PC-3 (cell line): ENCODE data around the gene MKRN2. TPM values are rescaled to one million over a fixed set of nuclear protein-coding genes. Genes with fewer than 3 reads are reported as not detected.

Source experiments
- ATAC-seq: fragments of 200-7000 bp; cut with Tn5 transposase; 2 replicates; pipeline ENCODE4 v1.9.1; 2020; ENCODE audit warnings: mild to moderate bottlenecking, moderate library complexity
- BruUV-seq: library from RNA; stranded (reverse); fragments of 400-500 nt; replicated peaks from 2 replicates; lab custom pipeline; 2021; lab: Mats Ljungman, UMichigan
- CTCF ChIA-PET: fragments of 300-600 bp; sonication (Branson Sonifier 250); formaldehyde crosslinking; loops from one replicate; lab custom pipeline; 2022; ENCODE audit warnings: antibody characterized with exemption; lab: Charles Lee
- POLR2A ChIA-PET: fragments of 300-600 bp; sonication (Branson Sonifier 250); formaldehyde crosslinking; loops from one replicate; lab custom pipeline; 2022; ENCODE audit warnings: antibody characterized with exemption; ENCODE audit not compliant: unreplicated experiment; lab: Charles Lee
- DNase-seq: peaks from one replicate; pipeline ENCODE4 v3.0.0-alpha.2; 2015
- H2AFZ ChIP-seq: fragments of 300-600 bp; sonication (generic); 2 replicates; pipeline ENCODE4 v1.6.0; 2016; ENCODE audit warnings: antibody characterized with exemption, low read length
- H3F3A ChIP-seq: fragments of 300-600 bp; sonication (generic); one replicate; pipeline ENCODE4 v1.6.0; 2017; ENCODE audit warnings: antibody characterized with exemption, low read length, control low read depth, mild to moderate bottlenecking; ENCODE audit not compliant: unreplicated experiment
- H3K27ac ChIP-seq: fragments of 300-600 bp; sonication (generic); 2 replicates; pipeline ENCODE4 v1.5.1; 2016; ENCODE audit warnings: mild to moderate bottlenecking, low read length
- H3K27me3 ChIP-seq: fragments of 300-600 bp; sonication (generic); 2 replicates; pipeline ENCODE4 v1.6.1; 2016; ENCODE audit warnings: low read length, mixed read lengths
- H3K36me3 ChIP-seq: fragments of 300-600 bp; sonication (generic); 2 replicates; pipeline ENCODE4 v1.6.1; 2016; ENCODE audit warnings: low read depth, mixed run types, low read length, mixed read lengths
- H3K4me1 ChIP-seq: fragments of 300-600 bp; sonication (generic); 2 replicates; pipeline ENCODE4 v1.5.1; 2016; ENCODE audit warnings: low read length; ENCODE audit not compliant: insufficient read depth
- H3K4me2 ChIP-seq: fragments of 300-600 bp; sonication (generic); 2 replicates; pipeline ENCODE4 v1.6.0; 2016; ENCODE audit warnings: low read length
- H3K4me3 ChIP-seq: fragments of 300-600 bp; sonication (generic); 2 replicates; pipeline ENCODE4 v1.5.1; 2016; ENCODE audit warnings: mild to moderate bottlenecking, low read length, mixed read lengths
- H3K79me2 ChIP-seq: fragments of 300-600 bp; sonication (generic); 2 replicates; pipeline ENCODE4 v1.6.1; 2017; ENCODE audit warnings: low read length, mixed read lengths
- H3K9ac ChIP-seq: fragments of 300-600 bp; sonication (generic); 2 replicates; pipeline ENCODE4 v1.6.0; 2016; ENCODE audit warnings: mild to moderate bottlenecking, low read length
- H3K9me2 ChIP-seq: fragments of 300-600 bp; sonication (generic); replicated peaks from 2 replicates; pipeline ENCODE4 v1.6.1; 2016; ENCODE audit warnings: mixed run types, low read length, mixed read lengths
- H3K9me3 ChIP-seq: fragments of 300-600 bp; sonication (generic); 2 replicates; pipeline ENCODE4 v1.6.1; 2016; ENCODE audit warnings: low read length, mixed read lengths
- H4K20me1 ChIP-seq: fragments of 300-600 bp; sonication (generic); 2 replicates; pipeline ENCODE4 v1.6.1; 2016; ENCODE audit warnings: low read length, mixed read lengths
- EZH2 ChIP-seq: fragments of 300-600 bp; sonication (generic); IDR thresholded peaks from one replicate; pipeline ENCODE4 v1.6.1; 2017; ENCODE audit warnings: antibody characterized with exemption, mild to moderate bottlenecking, low read length; ENCODE audit not compliant: unreplicated experiment
- EZH2phosphoT487 ChIP-seq: fragments of 300-600 bp; sonication (generic); IDR thresholded peaks from 2 replicates; pipeline ENCODE4 v1.6.1; 2018; ENCODE audit warnings: mild to moderate bottlenecking, antibody characterized with exemption, low read length, borderline replicate concordance
- intact Hi-C: fragments of 100-400 bp; cut with micrococcal nuclease; formaldehyde crosslinking; loops from 2 replicates; pipeline ENCODE4 v1.9.0; 2023
- total RNA-seq: library from RNA; depleted of rRNA; stranded (reverse); fragments of >200 nt; gene quantifications from 2 replicates; pipeline ENCODE4 v1.2.3, GENCODE V29; 2014
- TF ChIP-seq, protein P1 (sequence below): fragments of 300-600 bp; sonication (generic); conservative IDR thresholded peaks from 2 replicates; pipeline ENCODE4 v1.5.1; 2017; ENCODE audit warnings: antibody characterized with exemption, low read depth, mild to moderate bottlenecking, low read length

The MKRN2 gene
- total RNA-seq, 1 experiment from 2014 or later = 45.8 TPM

GRCh38 chr3:12513694-12514446 lies 43.0 kb upstream of the MKRN2 start:
- no peak overlapping the region for H3K4me3 ChIP-seq
- H3K9me3 ChIP-seq = no peaks in the 10 kb centered on the region
- ChIA-PET POLR2A (no interaction called here), CTCF (no interaction called here)
- DNase-seq = no peak
- peaks cover 3% of the 10 kb centered on the region for H3F3A ChIP-seq
- no peaks in the 10 kb centered on the region for H4K20me1 ChIP-seq
- ATAC-seq = no peak
- no peaks in the 10 kb centered on the region for H3K9me2 ChIP-seq
- no peak overlapping the region for H3K27ac ChIP-seq
- H2AFZ ChIP-seq = no peak overlapping the region
- TF ChIP-seq EZH2phosphoT487 = no peak
- TF ChIP-seq EZH2 = no peak
- TF ChIP-seq, protein P1, sequence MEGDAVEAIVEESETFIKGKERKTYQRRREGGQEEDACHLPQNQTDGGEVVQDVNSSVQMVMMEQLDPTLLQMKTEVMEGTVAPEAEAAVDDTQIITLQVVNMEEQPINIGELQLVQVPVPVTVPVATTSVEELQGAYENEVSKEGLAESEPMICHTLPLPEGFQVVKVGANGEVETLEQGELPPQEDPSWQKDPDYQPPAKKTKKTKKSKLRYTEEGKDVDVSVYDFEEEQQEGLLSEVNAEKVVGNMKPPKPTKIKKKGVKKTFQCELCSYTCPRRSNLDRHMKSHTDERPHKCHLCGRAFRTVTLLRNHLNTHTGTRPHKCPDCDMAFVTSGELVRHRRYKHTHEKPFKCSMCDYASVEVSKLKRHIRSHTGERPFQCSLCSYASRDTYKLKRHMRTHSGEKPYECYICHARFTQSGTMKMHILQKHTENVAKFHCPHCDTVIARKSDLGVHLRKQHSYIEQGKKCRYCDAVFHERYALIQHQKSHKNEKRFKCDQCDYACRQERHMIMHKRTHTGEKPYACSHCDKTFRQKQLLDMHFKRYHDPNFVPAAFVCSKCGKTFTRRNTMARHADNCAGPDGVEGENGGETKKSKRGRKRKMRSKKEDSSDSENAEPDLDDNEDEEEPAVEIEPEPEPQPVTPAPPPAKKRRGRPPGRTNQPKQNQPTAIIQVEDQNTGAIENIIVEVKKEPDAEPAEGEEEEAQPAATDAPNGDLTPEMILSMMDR = no peak
- H3K79me2 ChIP-seq = 0 out of 2 replicates have a peak, but pooled peaks cover 3% of the 10 kb centered on the region
- H3K4me2 ChIP-seq = no peak overlapping the region
- H3K4me1 ChIP-seq = peaks cover 1% of the 10 kb centered on the region
- intact Hi-C loops = no loop called here
- no peak overlapping the region for H3K9ac ChIP-seq
- no TSS peak for BruUV-seq
- no peaks in the 10 kb centered on the region for H3K27me3 ChIP-seq
- peaks cover 31% of the 10 kb centered on the region for H3K36me3 ChIP-seq

DNA sequence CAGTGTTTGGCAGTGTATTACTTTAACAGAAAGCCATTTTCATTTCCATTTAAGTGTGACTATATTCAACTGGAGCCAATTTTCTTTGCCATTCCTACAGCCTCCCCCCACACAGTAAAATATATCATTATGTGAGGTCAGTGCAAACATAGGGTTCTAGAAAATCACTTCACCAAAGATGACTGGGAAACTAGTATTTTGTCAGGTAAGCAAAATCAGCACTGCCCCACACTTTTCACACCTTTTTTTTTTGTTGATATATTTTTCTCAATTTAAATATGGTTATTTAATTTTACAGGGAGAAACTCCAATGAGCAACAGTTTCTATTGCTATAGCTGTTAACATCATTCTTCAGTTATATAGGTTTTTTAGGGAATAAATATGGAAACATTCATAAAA lies 41.3 kb upstream of the MKRN2 start:
- Histone ChIP-seq H3K9ac (no peak overlapping the region), H3K4me1 (no peaks in the 10 kb centered on the region), H4K20me1 (no peaks in the 10 kb centered on the region), H3K27me3 (no peaks in the 10 kb centered on the region), H3K4me2 (no peak overlapping the region), H2AFZ (no peak overlapping the region), H3K36me3 (peaks cover 18% of the 10 kb centered on the region), H3K4me3 (no peak overlapping the region), H3K9me2 (no peaks in the 10 kb centered on the region), H3K79me2 (no peaks in the 10 kb centered on the region), H3K9me3 (no peaks in the 10 kb centered on the region), H3K27ac (no peak overlapping the region), H3F3A (peaks cover 3% of the 10 kb centered on the region)
- DNase-seq (no peak), ATAC-seq (no peak)
- BruUV-seq = no TSS peak
- ChIA-PET POLR2A (no interaction called here), CTCF (no interaction called here)
- intact Hi-C loops = no loop called here
- no peak for TF ChIP-seq EZH2phosphoT487
- TF ChIP-seq EZH2 = no peak
- TF ChIP-seq, protein P1 = no peak

DNA sequence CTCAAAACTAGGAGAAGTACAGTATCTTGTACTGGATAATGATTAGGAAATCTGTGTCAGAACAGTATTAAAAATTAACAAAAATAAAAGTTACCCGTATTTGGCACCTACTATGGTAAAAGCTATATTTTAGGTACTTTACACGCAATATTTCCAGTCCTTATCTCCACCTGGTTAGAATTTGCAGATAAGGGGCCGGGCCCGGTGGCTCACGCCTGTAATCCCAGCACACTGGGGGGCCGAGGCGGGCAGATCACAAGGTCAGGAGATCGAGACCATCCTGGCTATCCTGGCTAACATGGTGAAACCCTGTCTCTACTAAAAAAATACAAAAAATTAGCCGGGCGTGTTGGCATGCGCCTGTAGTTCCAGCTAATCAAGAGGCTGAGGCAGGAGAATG lies 40.0 kb upstream of the MKRN2 start:
- no peaks in the 10 kb centered on the region for H4K20me1 ChIP-seq
- POLR2A ChIA-PET = no interaction called here
- BruUV-seq = no TSS peak

More for the DNA sequence above, 40.0 kb upstream of the MKRN2 start:
- Histone ChIP-seq H3K27ac (no peak overlapping the region), H3K36me3 (peaks cover 22% of the 10 kb centered on the region), H3K4me2 (no peak overlapping the region), H3K79me2 (no peaks in the 10 kb centered on the region), H3K27me3 (no peaks in the 10 kb centered on the region), H3K9me2 (no peaks in the 10 kb centered on the region), H3K9me3 (no peaks in the 10 kb centered on the region), H2AFZ (no peak overlapping the region), H3K4me3 (no peak overlapping the region), H3F3A (peaks cover 3% of the 10 kb centered on the region), H3K4me1 (no peaks in the 10 kb centered on the region), H3K9ac (no peak overlapping the region)
- no peak for DNase-seq
- intact Hi-C loops = no loop called here
- ATAC-seq = no peak
- no peak for TF ChIP-seq EZH2
- no peak for TF ChIP-seq EZH2phosphoT487
- TF ChIP-seq, protein P1 = no peak
- CTCF ChIA-PET = no interaction called here
